Activated naive CD8-positive, alpha-beta T cell treated with anti-CD3 and anti-CD28 coated beads, Interleukin-2, amount 50 U/mL, for 24 hours (primary cell): ENCODE measurements around the gene KRTAP4-11.
"Not testable (repeated sequence)": the region's sequence is repeated elsewhere in the genome, so short reads cannot be mapped to it uniquely, and the experiment has no call there.

Experiments used
- ATAC-seq: fragments of 150-1000 bp; cut with Tn5 transposase; one replicate; pipeline ENCODE4 v1.10.0; 2021
- DNase-seq: peaks from one replicate; pipeline ENCODE4 v3.0.0; 2021
- H3K27ac Mint-ChIP-seq: one replicate; pipeline ENCODE4 v1.8.0; 2021; ENCODE audit warnings: mild to moderate bottlenecking, mixed read lengths
- H3K27me3 Mint-ChIP-seq: one replicate; pipeline ENCODE4 v1.8.0; 2021; ENCODE audit warnings: mixed read lengths
- H3K36me3 Mint-ChIP-seq: one replicate; pipeline ENCODE4 v1.8.0; 2021; ENCODE audit warnings: low read depth, mixed read lengths
- H3K4me1 Mint-ChIP-seq: one replicate; pipeline ENCODE4 v1.8.0; 2021; ENCODE audit warnings: mixed read lengths
- H3K4me3 Mint-ChIP-seq: one replicate; pipeline ENCODE4 v1.8.0; 2021; ENCODE audit warnings: mild to moderate bottlenecking, moderate library complexity, mixed read lengths
- H3K9me3 Mint-ChIP-seq: one replicate; pipeline ENCODE4 v1.8.0; 2021; ENCODE audit warnings: mixed read lengths

The KRTAP4-11 gene

GRCh38 chr17:41140360-41141131 is 22.4 kb upstream of the KRTAP4-11 start, which contains the start of gene KRTAP4-6:
TSS of gene KRTAP4-6 (minus strand) at chr17:41140544. CDS start at chr17:41140487, 57 bp downstream.
- ATAC-seq (no peak), DNase-seq (no peak)
- peaks cover 2% of the 10 kb centered on the region for H3K27me3 Mint-ChIP-seq
- no peaks in the 10 kb centered on the region for H3K4me1 Mint-ChIP-seq
- H3K9me3 Mint-ChIP-seq = peaks cover 38% of the 10 kb centered on the region
- H3K27ac Mint-ChIP-seq = no peak within 1 kb of the TSS
- H3K4me3 Mint-ChIP-seq = no peak within 1 kb of the TSS
- peaks cover 14% of the 10 kb centered on the region for H3K36me3 Mint-ChIP-seq

GRCh38 chr17:41139865-41140264 is 21.7 kb upstream of the KRTAP4-11 start:
- not testable (repeated sequence) for H3K4me1 Mint-ChIP-seq, DNase-seq, H3K27ac Mint-ChIP-seq, H3K4me3 Mint-ChIP-seq, ATAC-seq, H3K27me3 Mint-ChIP-seq
- Mint-ChIP-seq H3K9me3 (peaks cover 38% of the 10 kb centered on the region), H3K36me3 (peaks cover 14% of the 10 kb centered on the region)

GRCh38 chr17:41133880-41134735 is 15.9 kb upstream of the KRTAP4-11 start:
- no peaks in the 10 kb centered on the region for H3K27me3 Mint-ChIP-seq
- no peak overlapping the region for H3K4me3 Mint-ChIP-seq
- DNase-seq = no peak
- no peak overlapping the region for H3K27ac Mint-ChIP-seq
- peaks cover 9% of the 10 kb centered on the region for H3K9me3 Mint-ChIP-seq
- H3K4me1 Mint-ChIP-seq = peaks cover 23% of the 10 kb centered on the region
- ATAC-seq = no peak
- peaks cover 1% of the 10 kb centered on the region for H3K36me3 Mint-ChIP-seq

GRCh38 chr17:41131979-41132378 is 13.8 kb upstream of the KRTAP4-11 start:
- H3K27ac Mint-ChIP-seq = no peak overlapping the region
- no peak overlapping the region for H3K4me3 Mint-ChIP-seq

GRCh38 chr17:41127371-41127770 is 9.2 kb upstream of the KRTAP4-11 start:
- no peak overlapping the region for H3K27ac Mint-ChIP-seq
- no peaks in the 10 kb centered on the region for H3K36me3 Mint-ChIP-seq
- H3K4me3 Mint-ChIP-seq = no peak overlapping the region
- DNase-seq (no peak), ATAC-seq (no peak)
- H3K4me1 Mint-ChIP-seq = peaks cover 48% of the 10 kb centered on the region
- peaks cover 10% of the 10 kb centered on the region for H3K9me3 Mint-ChIP-seq
- H3K27me3 Mint-ChIP-seq = no peaks in the 10 kb centered on the region

More at GRCh38 chr17:41131979-41132378, 13.8 kb upstream of the KRTAP4-11 start:
- peaks cover 23% of the 10 kb centered on the region for H3K4me1 Mint-ChIP-seq
- no peaks in the 10 kb centered on the region for H3K36me3 Mint-ChIP-seq
- DNase-seq (no peak), ATAC-seq (no peak)
- no peaks in the 10 kb centered on the region for H3K27me3 Mint-ChIP-seq
- peaks cover 2% of the 10 kb centered on the region for H3K9me3 Mint-ChIP-seq

- no peak for ATAC-seq
- H3K27me3 Mint-ChIP-seq = no peaks in the 10 kb centered on the region
- no peak for DNase-seq
- peaks cover 14% of the 10 kb centered on the region for H3K9me3 Mint-ChIP-seq
- H3K27ac Mint-ChIP-seq = no peak overlapping the region
- H3K36me3 Mint-ChIP-seq = no peaks in the 10 kb centered on the region
- H3K4me1 Mint-ChIP-seq = peaks cover 42% of the 10 kb centered on the region
- no peak overlapping the region for H3K4me3 Mint-ChIP-seq
These were observed 8.2 kb upstream of the KRTAP4-11 start for GRCh38 chr17:41126412-41126811.

GRCh38 chr17:41125064-41125463 is 6.9 kb upstream of the KRTAP4-11 start:
- no peak for ATAC-seq
- H3K9me3 Mint-ChIP-seq = peaks cover 14% of the 10 kb centered on the region
- H3K27me3 Mint-ChIP-seq = no peaks in the 10 kb centered on the region
- H3K4me3 Mint-ChIP-seq = no peak overlapping the region
- peaks cover 46% of the 10 kb centered on the region for H3K4me1 Mint-ChIP-seq
- no peak for DNase-seq
- H3K27ac Mint-ChIP-seq = no peak overlapping the region
- no peaks in the 10 kb centered on the region for H3K36me3 Mint-ChIP-seq

- not testable (repeated sequence) for H3K36me3 Mint-ChIP-seq, ATAC-seq, H3K4me3 Mint-ChIP-seq, H3K27me3 Mint-ChIP-seq, DNase-seq
- Mint-ChIP-seq H3K9me3 (peaks cover 14% of the 10 kb centered on the region), H3K4me1 (peaks cover 52% of the 10 kb centered on the region), H3K27ac (peak within 1 kb of the TSS; percentile 36)
These were observed 5.8 kb upstream of the KRTAP4-11 start, which contains the start of gene KRTAP4-12 for GRCh38 chr17:41123991-41124371. TSS of gene KRTAP4-12 (minus strand) at chr17:41124182. CDS start at chr17:41124122, 60 bp downstream.

GRCh38 chr17:41123292-41123990 is 5.3 kb upstream of the KRTAP4-11 start:
- H3K4me3 Mint-ChIP-seq, ATAC-seq, H3K27me3 Mint-ChIP-seq, DNase-seq, H3K36me3 Mint-ChIP-seq: not testable (repeated sequence)
- Mint-ChIP-seq H3K27ac (peak overlapping the region; percentile 36), H3K9me3 (peaks cover 14% of the 10 kb centered on the region), H3K4me1 (peaks cover 56% of the 10 kb centered on the region)

GRCh38 chr17:41121742-41122141 is 3.6 kb upstream of the KRTAP4-11 start:
- Mint-ChIP-seq H3K27ac (no peak overlapping the region), H3K27me3 (peaks cover 2% of the 10 kb centered on the region), H3K4me1 (peaks cover 58% of the 10 kb centered on the region), H3K9me3 (peaks cover 14% of the 10 kb centered on the region), H3K36me3 (no peaks in the 10 kb centered on the region), H3K4me3 (no peak overlapping the region)
- DNase-seq (no peak), ATAC-seq (no peak)

- not testable (repeated sequence) for DNase-seq, ATAC-seq, H3K27me3 Mint-ChIP-seq, H3K9me3 Mint-ChIP-seq, H3K36me3 Mint-ChIP-seq
- peaks cover 52% of the 10 kb centered on the region for H3K4me1 Mint-ChIP-seq
- peak overlapping the region; percentile 2 for H3K4me3 Mint-ChIP-seq
- H3K27ac Mint-ChIP-seq = peak overlapping the region; percentile 61
These were observed 1.8 kb upstream of the KRTAP4-11 start for GRCh38 chr17:41119696-41120690.

- H3K27ac Mint-ChIP-seq = no peak overlapping the region
- H3K9me3 Mint-ChIP-seq = peaks cover 9% of the 10 kb centered on the region
- no peaks in the 10 kb centered on the region for H3K36me3 Mint-ChIP-seq
- peaks cover 2% of the 10 kb centered on the region for H3K27me3 Mint-ChIP-seq
- peaks cover 39% of the 10 kb centered on the region for H3K4me1 Mint-ChIP-seq
- H3K4me3 Mint-ChIP-seq = no peak overlapping the region
- ATAC-seq = no peak
- no peak for DNase-seq
These were observed 548 bp upstream of the KRTAP4-11 start for GRCh38 chr17:41118721-41119120.

- H3K4me3 Mint-ChIP-seq = no peak overlapping the region
- H3K27me3 Mint-ChIP-seq = peaks cover 2% of the 10 kb centered on the region
- H3K27ac Mint-ChIP-seq = no peak overlapping the region
- no peak for DNase-seq
- H3K9me3 Mint-ChIP-seq = peaks cover 5% of the 10 kb centered on the region
- H3K36me3 Mint-ChIP-seq = peaks cover 2% of the 10 kb centered on the region
- peaks cover 28% of the 10 kb centered on the region for H3K4me1 Mint-ChIP-seq
- ATAC-seq = no peak
These were observed 1.9 kb downstream of the KRTAP4-11 start for GRCh38 chr17:41116297-41116696.
